GM19467 (cell line): ENCODE data around the gene DLG2.
"Not testable (repeated sequence)": the region's sequence is repeated elsewhere in the genome, so short reads cannot be mapped to it uniquely, and the experiment has no call there.

Experiments used
- ATAC-seq: cut with Tn5 transposase; IDR thresholded peaks from one replicate; pipeline ENCODE4 v1.9.1; 2021; ENCODE audit warnings: mild to moderate bottlenecking, moderate library complexity; ENCODE audit not compliant: unreplicated experiment

DLG2 gene

GRCh38 chr11:85627332-85627997 is at the start of gene DLG2:
Gene DLG2, minus strand, starts transcription at chr11:85627344.
- no peak for ATAC-seq

- no peak for ATAC-seq
Measured at GRCh38 chr11:85673393-85673792, 46.2 kb upstream of the DLG2 start.

GRCh38 chr11:85672105-85672902 is 45.2 kb upstream of the DLG2 start:
- ATAC-seq, result no peak

- ATAC-seq, result not testable (repeated sequence)
Measured at GRCh38 chr11:85670949-85671663, 44.0 kb upstream of the DLG2 start.

- no peak for ATAC-seq
Measured at GRCh38 chr11:85668157-85668556, 41.0 kb upstream of the DLG2 start.

DNA sequence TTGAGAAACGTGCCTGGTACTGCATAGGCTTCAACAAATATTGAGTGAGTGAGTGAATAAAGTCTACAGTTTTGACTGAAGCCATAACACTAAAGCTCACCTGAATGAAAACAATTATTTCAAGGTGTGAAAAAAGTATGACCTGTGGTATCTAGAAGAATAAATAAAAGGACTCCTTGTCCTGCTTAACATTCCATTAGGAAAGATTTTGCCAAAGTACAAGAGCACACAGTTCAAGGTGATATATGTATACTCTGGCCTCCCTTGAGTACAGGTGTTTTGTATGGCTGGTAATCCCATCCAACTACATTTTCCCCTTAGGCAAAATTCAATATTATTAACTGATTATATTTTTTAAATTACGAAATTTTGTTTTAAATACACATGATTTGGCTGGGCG is 39.5 kb upstream of the DLG2 start:
- ATAC-seq, result no peak

- no peak for ATAC-seq
Measured at GRCh38 chr11:85665733-85666132, 38.6 kb upstream of the DLG2 start.

DNA sequence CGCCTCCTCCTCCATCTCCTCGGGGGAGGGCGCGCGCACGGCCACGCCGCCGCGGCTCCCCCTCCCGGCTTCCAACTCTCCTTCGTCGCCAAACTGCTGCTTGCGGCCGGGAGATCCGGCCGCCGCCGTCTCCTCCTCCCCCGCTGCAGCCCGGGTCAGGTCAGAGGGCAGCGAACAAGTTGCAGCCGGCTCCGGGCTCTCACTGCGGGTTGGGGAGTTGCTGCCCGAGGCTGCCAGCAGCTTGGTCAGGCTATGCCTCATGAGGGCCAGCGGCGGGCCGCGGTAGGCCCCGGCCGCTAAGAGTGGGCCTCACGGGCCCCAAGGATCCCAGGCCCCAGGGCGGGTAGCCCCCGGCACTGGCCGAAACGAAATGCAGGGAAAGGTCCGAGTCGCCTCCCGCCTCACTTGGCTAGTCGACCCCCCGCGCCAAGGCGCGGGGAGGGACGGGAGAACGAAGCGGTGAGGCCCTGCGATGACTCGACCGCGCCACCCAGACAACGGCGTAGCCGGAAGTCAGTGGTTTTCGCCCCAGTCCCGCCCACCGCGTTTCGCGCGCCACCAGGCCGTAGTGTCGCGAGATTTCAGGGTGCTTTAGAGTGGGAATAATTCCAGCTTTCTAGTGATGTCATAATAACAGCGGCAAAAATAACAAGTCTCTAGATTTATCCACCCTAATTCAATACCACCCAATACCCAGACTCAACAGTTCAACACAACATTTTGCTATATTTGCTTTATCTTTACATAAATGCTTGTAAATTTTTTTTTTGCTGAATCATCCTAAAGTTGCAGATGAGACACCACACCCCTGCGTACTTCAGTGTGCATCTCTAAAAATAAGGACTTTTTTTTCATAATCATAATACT is 37.7 kb upstream of the DLG2 start, which contains the start of gene CREBZF:
Gene CREBZF, minus strand, starts transcription at position 515 of the 867 bp plus-strand sequence. Its CDS starts 254 bp downstream, at position 261.
- ATAC-seq, result peak; percentile 90

DNA sequence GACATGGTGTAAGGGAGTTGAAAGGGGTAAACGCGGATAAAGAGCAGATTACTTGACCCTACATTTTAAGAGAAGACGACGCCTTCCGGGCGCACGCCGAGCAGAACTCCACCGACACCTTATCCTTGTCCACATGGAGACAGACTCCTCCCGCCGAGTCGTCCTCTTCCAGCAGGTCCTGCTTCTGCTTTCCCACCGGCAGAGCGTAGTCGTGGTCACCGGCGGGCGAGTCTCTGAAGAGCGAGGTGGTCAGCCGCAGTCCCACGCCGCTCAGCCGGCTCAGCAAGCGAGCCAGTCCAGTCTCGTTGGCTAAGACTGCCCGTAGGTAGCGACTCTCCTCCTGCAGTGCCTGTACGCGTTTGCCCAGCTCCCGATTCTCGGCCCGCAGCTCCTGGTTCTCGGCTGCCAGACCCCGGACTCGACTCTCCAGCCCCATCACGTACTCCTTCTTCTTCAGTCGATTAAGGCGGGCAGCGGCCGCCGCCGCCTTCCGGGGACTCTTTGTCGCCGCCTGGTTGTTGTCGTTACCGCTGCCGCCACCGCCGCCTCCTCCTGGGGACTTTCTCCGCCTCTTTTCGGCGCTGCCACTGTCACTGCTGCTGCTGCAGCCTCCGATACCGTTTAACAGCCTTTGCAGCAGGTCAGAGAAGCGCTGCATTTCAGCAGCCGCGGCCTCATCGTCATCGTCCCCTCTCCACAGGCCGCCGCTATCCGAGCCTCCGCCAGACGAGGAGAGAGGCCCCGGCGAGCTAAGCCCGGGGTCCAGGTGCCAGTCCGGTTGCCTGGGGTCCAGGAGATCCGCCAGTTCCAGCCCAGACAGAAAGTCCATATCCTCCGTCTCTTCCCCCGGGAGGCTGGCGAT is 36.8 kb upstream of the DLG2 start:
- peak; percentile 66 for ATAC-seq

GRCh38 chr11:85663080-85663752 is 36.1 kb upstream of the DLG2 start:
- ATAC-seq, result no peak

DNA sequence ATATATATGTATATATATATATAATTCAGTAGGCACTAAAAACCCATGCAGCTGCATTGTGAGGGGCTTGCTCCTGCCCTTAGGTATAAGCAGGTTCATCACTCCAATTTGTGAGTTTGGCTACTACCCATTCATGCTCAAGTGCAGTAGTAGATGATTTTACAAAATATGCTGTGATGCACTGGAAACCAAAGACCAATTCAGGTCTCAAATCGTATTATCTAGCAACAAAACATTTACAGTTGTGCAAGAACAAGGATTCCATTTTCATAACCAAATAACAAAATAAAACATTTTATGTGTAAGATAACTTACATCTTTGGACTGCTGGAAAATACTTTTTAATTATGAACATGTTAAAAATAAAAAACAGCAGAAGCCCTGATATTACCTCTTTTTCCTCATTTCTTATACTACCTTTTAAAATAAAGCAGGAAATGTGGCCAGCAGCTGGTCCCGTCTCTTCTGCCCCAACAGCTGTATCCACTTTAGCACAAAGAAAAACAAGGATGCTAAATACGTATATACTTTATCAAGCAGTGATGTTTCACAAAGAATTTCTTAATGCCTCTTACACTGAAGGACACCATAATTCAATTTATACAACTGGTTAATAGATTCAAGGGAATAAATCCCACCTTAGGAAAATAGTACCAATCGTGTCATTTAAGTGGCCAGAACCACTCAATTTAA is 35.0 kb upstream of the DLG2 start:
- ATAC-seq, result no peak

- no peak for ATAC-seq
Measured at GRCh38 chr11:85658180-85658579, 31.0 kb upstream of the DLG2 start.

DNA sequence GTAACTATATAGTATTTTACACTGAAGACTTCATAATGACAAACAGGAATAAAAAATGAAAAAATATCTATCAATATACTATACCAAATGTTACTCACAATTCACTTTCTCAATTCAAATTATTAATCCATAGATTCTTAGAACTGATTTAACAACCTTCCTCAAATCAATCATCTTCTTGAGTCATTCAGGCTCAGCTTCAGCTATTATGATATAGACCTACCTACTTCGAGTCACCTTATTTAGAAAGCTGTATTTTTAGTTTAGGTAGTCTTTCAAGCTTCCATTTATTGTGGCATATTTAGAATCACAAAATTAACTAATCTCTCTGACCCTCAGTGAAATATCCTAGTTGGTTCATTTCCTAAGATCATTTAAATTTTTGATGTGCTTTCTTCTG is 29.6 kb upstream of the DLG2 start:
- no peak for ATAC-seq

DNA sequence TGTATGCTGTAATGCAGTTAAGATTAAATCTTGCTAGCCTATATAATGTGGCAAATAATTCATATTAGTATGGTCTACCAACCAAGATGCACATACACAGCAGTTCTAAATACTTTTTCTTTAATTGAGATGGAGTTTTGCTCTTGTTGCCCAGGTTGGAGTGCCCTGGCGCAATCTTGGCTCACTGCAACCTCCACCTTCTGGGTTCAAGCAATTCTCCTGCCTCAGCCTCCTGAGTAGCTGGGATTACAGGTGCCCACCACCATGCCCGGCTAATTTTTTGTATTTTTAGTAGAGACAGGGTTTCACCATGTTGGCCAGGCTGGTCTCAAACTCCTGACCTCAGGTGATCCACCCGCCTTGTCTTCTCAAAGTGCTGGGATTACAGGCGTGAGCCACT is 27.2 kb upstream of the DLG2 start:
- not testable (repeated sequence) for ATAC-seq

- no peak for ATAC-seq
Measured at GRCh38 chr11:85652786-85653447, 25.8 kb upstream of the DLG2 start.

- ATAC-seq, result no peak
Measured at GRCh38 chr11:85651118-85651517, 24.0 kb upstream of the DLG2 start.

DNA sequence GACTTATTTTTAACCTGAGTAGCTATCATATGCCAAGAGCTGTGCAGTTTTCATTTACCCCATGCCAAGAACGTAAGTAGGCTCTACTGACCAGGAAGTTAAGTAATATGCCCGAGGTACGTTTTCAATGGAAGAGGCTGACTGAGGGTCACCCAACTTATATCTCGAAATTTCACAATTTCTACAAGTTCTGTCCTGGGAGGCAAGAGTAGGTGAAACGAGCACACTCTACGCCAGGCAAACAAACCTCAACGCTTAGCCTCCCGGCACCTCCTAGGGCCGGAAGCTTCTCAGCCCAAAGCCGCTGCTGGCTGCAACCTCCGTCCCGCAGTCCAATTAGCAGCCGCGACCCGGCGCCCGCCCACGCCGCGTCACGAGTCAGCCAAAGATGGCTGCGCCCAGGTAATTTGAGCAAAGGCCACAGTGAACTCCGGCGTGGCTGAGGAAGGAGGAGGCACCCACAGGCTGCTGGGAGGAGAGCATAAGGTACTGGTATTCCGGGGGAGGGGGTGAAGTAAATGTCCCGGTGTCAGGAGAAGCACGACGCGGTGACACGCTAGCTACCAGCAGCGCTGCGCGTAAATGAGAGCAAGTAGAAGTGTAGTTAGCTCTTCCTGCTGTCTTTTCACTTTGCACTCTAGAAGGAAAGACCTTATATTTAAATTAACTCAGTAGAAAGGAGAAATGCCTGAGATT is 20.6 kb upstream of the DLG2 start, which contains the start of gene TMEM126A:
Gene TMEM126A, plus strand, starts transcription at position 364 of the 696 bp plus-strand sequence. CDS start 2,289 bp downstream, outside the sequence.
- ATAC-seq, result peak; percentile 100
